Breast epithelium (tissue), 3 donors: ENCODE measurements around the gene RANBP17.

Experiments
- POLR2AphosphoS5 ChIP-seq, 3 donors: sonication (generic); formaldehyde crosslinking; IDR thresholded peaks; one replicate each; pipeline ENCODE4 v1.6.1; 2017; ENCODE audit warnings: antibody characterized with exemption in 3 of 3
- TF ChIP-seq, protein P1 (sequence below), 3 donors: fragments of 450-650 bp; IDR thresholded peaks; one replicate each; pipeline ENCODE4 v1.5.1; 2016 to 2017; ENCODE audit warnings: antibody characterized with exemption in 3 of 3, mild to moderate bottlenecking in 3 of 3, moderate library complexity in 3 of 3

DNA sequence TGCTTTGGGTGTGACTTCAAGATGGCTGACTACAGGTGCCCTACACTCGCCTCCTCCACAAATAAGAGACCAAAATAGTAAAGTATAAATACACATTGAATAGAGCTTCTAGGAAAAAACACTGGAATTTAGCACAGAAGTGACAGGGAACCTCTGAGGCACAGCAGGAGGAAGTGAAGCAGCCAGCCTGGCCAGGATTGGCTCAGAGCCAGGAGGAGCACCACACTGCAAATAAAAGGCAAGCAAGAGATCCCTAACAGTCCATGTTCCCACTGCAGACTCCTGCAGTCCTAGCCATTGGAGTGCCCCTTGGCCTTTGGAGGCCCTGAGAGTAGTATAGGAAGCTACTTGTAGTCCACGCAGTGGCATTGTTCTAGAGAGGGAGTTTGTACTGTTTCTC, 260.6 kb downstream of the RANBP17 start:
- no peak for TF ChIP-seq POLR2AphosphoS5 (IDR thresholded peaks at IDR 0.05)
- TF ChIP-seq, protein P1, sequence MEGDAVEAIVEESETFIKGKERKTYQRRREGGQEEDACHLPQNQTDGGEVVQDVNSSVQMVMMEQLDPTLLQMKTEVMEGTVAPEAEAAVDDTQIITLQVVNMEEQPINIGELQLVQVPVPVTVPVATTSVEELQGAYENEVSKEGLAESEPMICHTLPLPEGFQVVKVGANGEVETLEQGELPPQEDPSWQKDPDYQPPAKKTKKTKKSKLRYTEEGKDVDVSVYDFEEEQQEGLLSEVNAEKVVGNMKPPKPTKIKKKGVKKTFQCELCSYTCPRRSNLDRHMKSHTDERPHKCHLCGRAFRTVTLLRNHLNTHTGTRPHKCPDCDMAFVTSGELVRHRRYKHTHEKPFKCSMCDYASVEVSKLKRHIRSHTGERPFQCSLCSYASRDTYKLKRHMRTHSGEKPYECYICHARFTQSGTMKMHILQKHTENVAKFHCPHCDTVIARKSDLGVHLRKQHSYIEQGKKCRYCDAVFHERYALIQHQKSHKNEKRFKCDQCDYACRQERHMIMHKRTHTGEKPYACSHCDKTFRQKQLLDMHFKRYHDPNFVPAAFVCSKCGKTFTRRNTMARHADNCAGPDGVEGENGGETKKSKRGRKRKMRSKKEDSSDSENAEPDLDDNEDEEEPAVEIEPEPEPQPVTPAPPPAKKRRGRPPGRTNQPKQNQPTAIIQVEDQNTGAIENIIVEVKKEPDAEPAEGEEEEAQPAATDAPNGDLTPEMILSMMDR (IDR thresholded peaks at IDR 0.05), result no peak
